Adrenal gland (tissue), 12 donors: ENCODE data around the gene NRP2. TPM values are rescaled to one million over a fixed set of nuclear protein-coding genes. Genes with fewer than 3 reads are reported as not detected.

Experiments used
- DNase-seq, 7 donors: peaks; one replicate each; pipeline ENCODE4 v3.0.0-alpha.2; 2019 to 2020
- H3K27ac ChIP-seq, 5 donors: fragments of 200-600 bp; sonication (generic) in 4 of 5; 1 replicate in 3 of 5; 2 replicates in 2 of 5; pipeline versions ENCODE4 v1.5.1 to v1.8.0; 2016 to 2020; ENCODE audit warnings: mild to moderate bottlenecking in 1 of 5
- H3K27me3 ChIP-seq: fragments of 200-600 bp; 2 replicates; pipeline ENCODE4 v1.8.0; 2021
- H3K36me3 ChIP-seq, 2 donors: fragments of 200-600 bp; replicated peaks in 1 of 2; 1 replicate in 1 of 2; 2 replicates in 1 of 2; pipeline versions ENCODE4 v1.5.1 to v1.8.0; 2018 to 2022
- H3K4me1 ChIP-seq, 2 donors: fragments of 200-600 bp; replicated peaks in 1 of 2; 1 replicate in 1 of 2; 2 replicates in 1 of 2; pipeline versions ENCODE4 v1.5.1 to v1.8.0; 2018 to 2021
- H3K4me3 ChIP-seq, 4 donors: fragments of 200-600 bp; sonication (generic) in 3 of 4; one replicate each; pipeline ENCODE4 v1.5.1; 2016 to 2018
- H3K9me3 ChIP-seq, 3 donors: fragments of 200-600 bp; sonication (generic) in 1 of 3; replicated peaks in 1 of 3; 1 replicate in 2 of 3; 2 replicates in 1 of 3; pipeline versions ENCODE4 v1.5.1 to v1.8.0; 2016 to 2021
- POLR2A ChIP-seq, 2 donors: fragments of 450-650 bp; IDR thresholded peaks; one replicate each; pipeline ENCODE4 v1.6.1; 2017; ENCODE audit warnings: antibody characterized with exemption in 2 of 2, mild to moderate bottlenecking in 2 of 2, moderate library complexity in 1 of 2
- WGBS, 4 donors: extraction: QIAGEN DNeasy Blood & Tissue Kit in 2 of 4; methylation state at CpG; one replicate each; pipeline versions ENCODE4 v1.1.5 to v1.1.7; 2013 to 2017; 5-methylcytosine and 5-hydroxymethylcytosine counted together
- intact Hi-C, 2 donors: fragments of 100-400 bp; cut with DNase I; formaldehyde crosslinking; loops; one replicate each; pipeline versions ENCODE4 v1.14.1 to v1.15.0; 2022 to 2023
- polyA plus RNA-seq, 3 donors: library from polyadenylated mRNA; stranded (reverse); fragments of 200-250 nt in 2 of 3; fragments of 350-450 nt in 1 of 3; fragmentation: Illumina TruSeq in 1 of 3; extraction: RNeasy Lipid Tissue Mini Kit (QIAGEN cat#74804) in 1 of 3; gene quantifications; one replicate each; pipeline ENCODE4 v1.2.3, GENCODE V29; 2013 to 2014
- total RNA-seq, 9 donors: library from RNA; depleted of rRNA in 4 of 9; stranded (reverse); fragments of >200 nt in 4 of 9; fragments of 120-200 nt in 1 of 9; fragmentation: NEBNext Ultra II Directional in 1 of 9; extraction: Animal tissue kit (Norgen Biotek cat#: 25700) in 1 of 9; gene quantifications; one replicate each; pipeline versions ENCODE4 v1.1.0 to v1.2.4, GENCODE V29; 2013 to 2023
- TF ChIP-seq, protein P1 (sequence below), 6 experiments: fragments of 450-650 bp in 4 of 6; fragments of 200-600 bp in 2 of 6; sonication (generic) in 1 of 6; IDR thresholded peaks; 1 replicate in 5 of 6; 2 replicates in 1 of 6; pipeline versions ENCODE4 v1.5.1 to v1.8.0; 2016 to 2021; ENCODE audit warnings: antibody characterized with exemption in 6 of 6, mild to moderate bottlenecking in 2 of 6, moderate library complexity in 1 of 6
- donor health status: healthy with polysubstance abuse.
- donor health status: Bipolar disorder and iron deficiency.
- donor health status: DM: yes; HTN: yes; CAD: no.
- donor health status: DM: no; HTN: no; CAD: no.
- donor health status: DM: no; HTN: no; CAD: no.
- donor health status: DM: yes; HTN: yes; CAD: no.

NRP2 gene
- total and polyA plus RNA-seq, 12 donors: 27.6 to 205 (median 93.1) TPM

DNA sequence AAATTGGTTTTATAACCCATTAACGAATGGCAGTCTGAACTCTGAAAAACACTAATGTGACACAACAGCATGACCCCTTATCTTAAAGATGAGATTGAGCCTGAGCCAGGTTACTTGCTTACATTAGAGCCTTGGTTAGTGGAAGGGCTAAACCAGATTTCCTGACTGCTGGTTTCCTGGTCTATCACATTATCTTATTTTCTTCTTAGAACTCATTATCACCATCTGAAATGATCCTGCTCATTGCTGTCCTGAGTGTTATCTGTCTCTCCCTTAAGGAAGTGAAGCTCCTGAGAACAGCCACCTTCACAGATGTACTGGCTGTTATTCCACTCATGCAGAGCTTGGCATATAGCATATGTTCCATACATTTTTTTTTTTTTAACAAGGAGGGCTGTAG is 9.0 kb upstream of the NRP2 start:
- DNase-seq: no peak
- Histone ChIP-seq H3K27me3 (no peaks in the 10 kb centered on the region), H3K4me3 (no peak overlapping the region), H3K9me3 (no peaks in the 10 kb centered on the region), H3K4me1 (no peaks in the 10 kb centered on the region), H3K36me3 (no peaks in the 10 kb centered on the region), H3K27ac (no peak overlapping the region)
- TF ChIP-seq POLR2A (IDR thresholded peaks at IDR 0.05): no peak
- TF ChIP-seq, protein P1, sequence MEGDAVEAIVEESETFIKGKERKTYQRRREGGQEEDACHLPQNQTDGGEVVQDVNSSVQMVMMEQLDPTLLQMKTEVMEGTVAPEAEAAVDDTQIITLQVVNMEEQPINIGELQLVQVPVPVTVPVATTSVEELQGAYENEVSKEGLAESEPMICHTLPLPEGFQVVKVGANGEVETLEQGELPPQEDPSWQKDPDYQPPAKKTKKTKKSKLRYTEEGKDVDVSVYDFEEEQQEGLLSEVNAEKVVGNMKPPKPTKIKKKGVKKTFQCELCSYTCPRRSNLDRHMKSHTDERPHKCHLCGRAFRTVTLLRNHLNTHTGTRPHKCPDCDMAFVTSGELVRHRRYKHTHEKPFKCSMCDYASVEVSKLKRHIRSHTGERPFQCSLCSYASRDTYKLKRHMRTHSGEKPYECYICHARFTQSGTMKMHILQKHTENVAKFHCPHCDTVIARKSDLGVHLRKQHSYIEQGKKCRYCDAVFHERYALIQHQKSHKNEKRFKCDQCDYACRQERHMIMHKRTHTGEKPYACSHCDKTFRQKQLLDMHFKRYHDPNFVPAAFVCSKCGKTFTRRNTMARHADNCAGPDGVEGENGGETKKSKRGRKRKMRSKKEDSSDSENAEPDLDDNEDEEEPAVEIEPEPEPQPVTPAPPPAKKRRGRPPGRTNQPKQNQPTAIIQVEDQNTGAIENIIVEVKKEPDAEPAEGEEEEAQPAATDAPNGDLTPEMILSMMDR (IDR thresholded peaks at IDR 0.05): no peak
- intact Hi-C loops: loop anchor here in 1 of 2 donors (10.0 kb wide), 1 partner anchor 809 kb away; no protein-coding TSS in a partner anchor
- 64 to 81% (median 68%) methylated on average over 1 of the region's 1 CpG for WGBS, 4 donors

DNA sequence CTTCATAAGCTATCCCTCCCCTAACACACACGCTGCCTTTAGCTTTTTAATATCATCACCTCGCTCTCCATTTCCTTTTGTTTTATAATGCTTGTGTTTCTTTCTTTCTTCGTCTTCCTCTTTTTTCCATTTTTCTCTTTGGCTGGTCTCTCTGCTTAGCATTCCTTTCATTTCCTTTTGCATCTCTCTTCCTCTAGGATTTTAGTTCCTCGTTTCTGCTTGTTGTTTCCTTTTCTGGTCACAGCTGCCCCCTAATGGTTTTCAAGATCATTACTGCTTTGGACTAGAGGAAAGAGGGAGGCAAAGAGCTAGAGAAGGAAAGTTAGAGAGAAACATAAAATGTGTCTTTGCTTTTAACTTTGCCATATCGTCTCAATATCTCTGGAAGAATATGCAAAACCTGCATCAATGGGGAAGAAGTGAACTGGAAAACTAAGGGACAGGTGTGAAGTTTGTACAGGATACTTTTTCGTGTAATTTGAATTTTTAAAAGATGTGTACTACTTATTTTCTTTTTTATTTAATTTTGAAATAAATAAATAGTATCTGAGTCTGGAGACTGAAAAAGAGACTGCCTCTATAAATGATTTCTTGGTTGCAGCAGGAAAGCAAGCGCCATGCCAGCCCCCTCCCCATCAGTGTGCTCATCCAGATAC is 6.3 kb upstream of the NRP2 start:
- peak overlapping the region in 1 of 4 donors; percentile 17 for H3K4me3 ChIP-seq

DNA sequence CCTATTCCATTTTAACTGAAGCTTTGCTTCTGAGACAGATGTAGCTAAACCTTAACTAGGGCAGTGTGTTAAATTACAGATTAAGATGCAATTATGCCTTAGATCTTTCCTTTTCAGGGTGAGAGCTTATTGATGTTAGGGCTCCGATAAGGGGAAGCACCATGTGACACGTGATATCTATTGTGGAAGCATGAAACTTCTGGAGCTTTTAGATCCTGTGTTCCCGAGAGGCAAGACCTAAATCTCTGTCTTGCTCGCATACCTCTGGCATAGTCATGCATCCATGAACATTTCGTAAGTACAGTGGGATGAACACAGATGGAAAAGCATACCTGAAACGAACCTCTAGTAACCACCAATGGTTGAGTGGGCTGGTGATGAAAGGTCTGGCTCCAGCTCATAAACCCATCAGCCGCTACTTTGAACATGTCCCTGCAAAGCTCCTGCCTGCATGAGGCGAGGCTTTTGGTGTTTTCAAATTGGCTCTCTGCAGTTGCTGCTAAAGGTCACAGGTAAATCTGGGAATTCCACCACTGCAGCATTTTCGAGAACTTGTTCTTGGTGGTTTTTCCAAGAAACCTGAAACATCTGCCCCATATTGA is 3.7 kb upstream of the NRP2 start:
- peaks cover 0 to 11% of the 10 kb centered on the region in 2 donors for H3K4me1 ChIP-seq
- intact Hi-C loops: loop anchor here in 1 of 2 donors (5.0 to 10.0 kb wide), 2 partner anchors 814 to 1356 kb away; no protein-coding TSS in a partner anchor
- no peaks in the 10 kb centered on the region for H3K36me3 ChIP-seq
- no peaks in the 10 kb centered on the region for H3K9me3 ChIP-seq
- no peak overlapping the region for H3K4me3 ChIP-seq
- TF ChIP-seq, protein P1 (IDR thresholded peaks at IDR 0.05): no peak
- no peak for TF ChIP-seq POLR2A (IDR thresholded peaks at IDR 0.05)
- no peaks in the 10 kb centered on the region for H3K27me3 ChIP-seq
- H3K27ac ChIP-seq: no peak overlapping the region
- 81 to 88% (median 85%) methylated on average over 9 of the region's 9 CpGs for WGBS, 4 donors
- no peak for DNase-seq

More for the DNA sequence above, 6.3 kb upstream of the NRP2 start:
- DNase-seq: peak in 4 of 7 donors; percentile 31 to 58 (median 43)
- intact Hi-C loops: loop anchor here in 1 of 2 donors (5.0 to 10.0 kb wide), 2 partner anchors 811 to 1354 kb away; no protein-coding TSS in a partner anchor
- Histone ChIP-seq H3K4me1 (peaks cover 0 to under 1% of the 10 kb centered on the region in 2 donors), H3K27me3 (no peaks in the 10 kb centered on the region), H3K9me3 (no peaks in the 10 kb centered on the region), H3K27ac (no peak overlapping the region), H3K36me3 (no peaks in the 10 kb centered on the region)
- no peak for TF ChIP-seq POLR2A (IDR thresholded peaks at IDR 0.05)
- TF ChIP-seq, protein P1 (IDR thresholded peaks at IDR 0.05): peak; percentile 71 to 98 (median 88)
- 25 to 30% (median 28%) methylated on average over 7 of the region's 7 CpGs for WGBS, 4 donors

DNA sequence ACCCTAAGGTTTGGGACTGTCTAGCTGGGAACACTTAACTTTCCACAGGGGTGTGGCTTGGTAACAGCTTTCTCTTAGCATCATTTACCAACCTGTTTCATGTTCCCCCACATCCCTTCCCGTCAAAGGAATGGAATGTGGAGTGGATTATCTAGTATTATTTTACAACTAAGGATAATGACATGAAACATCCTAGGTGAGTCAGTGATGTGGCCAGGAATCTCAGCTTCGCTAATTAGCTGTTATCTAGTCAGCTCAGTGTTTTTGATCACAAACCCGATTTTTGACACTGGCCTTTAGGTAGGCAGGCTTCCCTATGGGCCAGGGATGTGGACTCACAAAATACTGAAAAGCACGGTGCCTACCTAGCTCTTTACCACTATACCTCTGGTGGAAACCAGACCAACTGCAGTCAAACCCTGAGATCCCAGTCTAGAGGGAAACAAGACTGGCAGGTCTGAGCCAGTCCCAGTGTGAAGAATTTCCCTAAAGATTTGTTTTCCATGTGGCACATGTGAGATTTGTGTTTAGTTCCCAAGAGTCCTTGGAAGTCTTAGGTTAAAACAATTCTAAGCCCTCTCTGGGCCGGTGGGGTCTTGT is 2.8 kb upstream of the NRP2 start:
- Histone ChIP-seq H3K4me3 (no peak overlapping the region), H3K4me1 (peaks cover 0 to 14% of the 10 kb centered on the region in 2 donors), H3K27me3 (no peaks in the 10 kb centered on the region), H3K27ac (no peak overlapping the region), H3K9me3 (no peaks in the 10 kb centered on the region), H3K36me3 (no peaks in the 10 kb centered on the region)
- 54 to 69% (median 62%) methylated on average over 5 of the region's 5 CpGs for WGBS, 4 donors
- intact Hi-C loops: loop anchor here (5.0 to 10.0 kb wide), 3 partner anchors 805 to 1357 kb away; no protein-coding TSS in a partner anchor
- no peak for DNase-seq
- TF ChIP-seq, protein P1 (IDR thresholded peaks at IDR 0.05): no peak
- TF ChIP-seq POLR2A (IDR thresholded peaks at IDR 0.05): no peak
